H1 (cell line): ENCODE data around the gene IFNL3. TPM values are rescaled to one million over a fixed set of nuclear protein-coding genes. Genes with fewer than 3 reads are reported as not detected.
"Not testable (repeated sequence)": the region's sequence is repeated elsewhere in the genome, so short reads cannot be mapped to it uniquely, and the experiment has no call there.

Experiments
- CTCF ChIA-PET: fragments of 300-600 bp; sonication (Branson Sonifier 250); formaldehyde crosslinking; loops from one replicate; lab custom pipeline; 2021; ENCODE audit not compliant: partially characterized antibody; lab: Charles Lee
- POLR2A ChIA-PET: fragments of 300-600 bp; sonication (Branson Sonifier 250); formaldehyde crosslinking; loops from one replicate; lab custom pipeline; 2021; ENCODE audit warnings: inconsistent platforms; ENCODE audit not compliant: partially characterized antibody; lab: Charles Lee
- DNase-seq, 2 experiments: peaks; one replicate each; pipeline versions ENCODE4 v3.0.0 to v3.0.0-alpha.2; 2010 to 2022; ENCODE audit warnings: low spot score in 2 of 2, low read depth in 1 of 2, mixed read lengths in 1 of 2
- FAIRE-seq: peaks from 2 replicates; lab custom pipeline; 2011; peaks lifted over from hg19 to GRCh38; lab: Jason Lieb, UNC
- H2AFZ ChIP-seq: 2 replicates; pipeline ENCODE4 v1.8.1; 2012; ENCODE audit warnings: low read length, inconsistent platforms
- H2AK5ac ChIP-seq: 2 replicates; pipeline ENCODE4 v1.6.1; 2013; ENCODE audit warnings: low read depth, low read length
- H2BK120ac ChIP-seq: replicated peaks from 2 replicates; pipeline ENCODE3; 2013; ENCODE audit warnings: low read depth, low read length, inconsistent platforms
- H2BK12ac ChIP-seq: 2 replicates; pipeline ENCODE4 v1.6.1; 2013; ENCODE audit warnings: low read depth, low read length
- H2BK15ac ChIP-seq: 2 replicates; pipeline ENCODE4 v1.6.1; 2013; ENCODE audit warnings: low read length
- H2BK20ac ChIP-seq: 2 replicates; pipeline ENCODE4 v1.6.1; 2013; ENCODE audit warnings: low read length
- H2BK5ac ChIP-seq: 2 replicates; pipeline ENCODE4 v1.6.1; 2013; ENCODE audit warnings: low read depth, low read length
- H3K14ac ChIP-seq: 2 replicates; pipeline ENCODE4 v1.6.1; 2013; ENCODE audit warnings: inconsistent platforms; ENCODE audit not compliant: insufficient read length
- H3K18ac ChIP-seq: 2 replicates; pipeline ENCODE4 v1.6.1; 2013; ENCODE audit warnings: low read length; ENCODE audit errors: extremely low read depth
- H3K23ac ChIP-seq: 2 replicates; pipeline ENCODE4 v1.6.1; 2013; ENCODE audit warnings: inconsistent platforms; ENCODE audit not compliant: insufficient read length
- H3K23me2 ChIP-seq: 2 replicates; pipeline ENCODE4 v1.6.1; 2013; ENCODE audit warnings: low read depth, low read length
- H3K27ac ChIP-seq: 2 replicates; pipeline ENCODE4 v1.6.1; 2011; ENCODE audit warnings: low read depth, low read length, inconsistent platforms
- H3K27me3 ChIP-seq, 4 experiments: replicated peaks in 1 of 4; 1 replicate in 1 of 4; 2 replicates in 3 of 4; pipeline versions ENCODE4 v1.6.1 to v1.8.1; 2011 to 2013; ENCODE audit warnings: low read length in 3 of 4, mild to moderate bottlenecking in 3 of 4, inconsistent platforms in 2 of 4, mixed read lengths in 2 of 4, moderate library complexity in 1 of 4; ENCODE audit not compliant: control insufficient read depth in 3 of 4, insufficient read depth in 3 of 4; ENCODE audit errors: extremely low read depth in 1 of 4
- H3K36me3 ChIP-seq, 4 experiments: 2 replicates each; pipeline versions ENCODE4 v1.6.1 to v1.8.1; 2011 to 2013; ENCODE audit warnings: mild to moderate bottlenecking in 4 of 4, low read length in 3 of 4, moderate library complexity in 2 of 4, control low read depth in 1 of 4, inconsistent platforms in 1 of 4; ENCODE audit not compliant: insufficient read depth in 4 of 4, control insufficient read depth in 2 of 4
- H3K4ac ChIP-seq: replicated peaks from 2 replicates; pipeline ENCODE3; 2013; ENCODE audit warnings: low read length, low read depth, mixed read lengths, inconsistent platforms; ENCODE audit not compliant: insufficient read length
- H3K4me1 ChIP-seq, 4 experiments: replicated peaks in 1 of 4; 1 replicate in 1 of 4; 2 replicates in 3 of 4; pipeline versions ENCODE4 v1.6.1 to v1.8.1; 2011 to 2013; ENCODE audit warnings: low read length in 3 of 4, inconsistent platforms in 2 of 4, mixed read lengths in 1 of 4; ENCODE audit not compliant: insufficient read depth in 4 of 4, control insufficient read depth in 3 of 4
- H3K4me2 ChIP-seq, 2 experiments: 2 replicates each; pipeline versions ENCODE4 v1.6.1 to v1.8.1; 2011 to 2013; ENCODE audit warnings: low read depth in 2 of 2, low read length in 2 of 2, control low read depth in 1 of 2, inconsistent platforms in 1 of 2, mild to moderate bottlenecking in 1 of 2; ENCODE audit not compliant: insufficient read depth in 1 of 2
- H3K4me3 ChIP-seq, 4 experiments: fragments of 200-600, 300-600 bp in 1 of 4; sonication (generic), shearing (Covaris generic), sonication (Bioruptor Twin) in 1 of 4; 2 replicates each; pipeline versions ENCODE4 v1.5.1 to v1.8.1; 2011 to 2016; ENCODE audit warnings: low read length in 4 of 4, low read depth in 3 of 4, control low read depth in 2 of 4, inconsistent platforms in 2 of 4, mild to moderate bottlenecking in 2 of 4, mixed read lengths in 1 of 4, moderate library complexity in 1 of 4; ENCODE audit not compliant: insufficient read depth in 2 of 4; ENCODE audit errors: extremely low read depth in 1 of 4
- H3K56ac ChIP-seq: replicated peaks from 2 replicates; pipeline ENCODE3; 2013; ENCODE audit warnings: low read depth, mild to moderate bottlenecking, mixed read lengths, low read length, inconsistent platforms; ENCODE audit not compliant: insufficient read length
- H3K79me1 ChIP-seq: 2 replicates; pipeline ENCODE4 v1.6.1; 2013; ENCODE audit warnings: low read depth, low read length, control low read depth
- H3K79me2 ChIP-seq, 2 experiments: 2 replicates each; pipeline versions ENCODE4 v1.6.1 to v1.8.1; 2012 to 2013; ENCODE audit warnings: low read length in 2 of 2, mild to moderate bottlenecking in 2 of 2, inconsistent platforms in 1 of 2; ENCODE audit not compliant: insufficient read depth in 2 of 2, control insufficient read depth in 1 of 2
- H3K9ac ChIP-seq, 4 experiments: replicated peaks in 1 of 4; 1 replicate in 1 of 4; 2 replicates in 3 of 4; pipeline versions ENCODE4 v1.6.1 to v1.8.1; 2011 to 2013; ENCODE audit warnings: low read depth in 3 of 4, low read length in 3 of 4, control low read depth in 2 of 4, mild to moderate bottlenecking in 2 of 4, moderate library complexity in 2 of 4, inconsistent platforms in 1 of 4; ENCODE audit errors: extremely low read depth in 1 of 4
- H3K9me3 ChIP-seq, 2 experiments: 2 replicates each; pipeline versions ENCODE4 v1.6.1 to v1.8.1; 2012 to 2013; ENCODE audit warnings: mild to moderate bottlenecking in 2 of 2, moderate library complexity in 2 of 2, control low read depth in 1 of 2, inconsistent platforms in 1 of 2, low read depth in 1 of 2, low read length in 1 of 2, mixed read lengths in 1 of 2; ENCODE audit not compliant: insufficient read depth in 2 of 2
- H4K20me1 ChIP-seq, 2 experiments: replicated peaks in 1 of 2; 2 replicates each; pipeline versions ENCODE3 to v1.8.1; 2011 to 2013; ENCODE audit warnings: inconsistent platforms in 2 of 2, low read length in 2 of 2, mild to moderate bottlenecking in 1 of 2; ENCODE audit not compliant: insufficient read depth in 2 of 2, control insufficient read depth in 1 of 2
- H4K5ac ChIP-seq: 2 replicates; pipeline ENCODE4 v1.6.1; 2013; ENCODE audit warnings: low read length, low read depth, mixed read lengths, inconsistent platforms; ENCODE audit not compliant: insufficient read length
- H4K8ac ChIP-seq: 2 replicates; pipeline ENCODE4 v1.8.0; 2013; ENCODE audit warnings: mild to moderate bottlenecking, moderate library complexity, low read length, inconsistent platforms; ENCODE audit not compliant: insufficient read depth; ENCODE audit errors: extremely low read depth
- H4K91ac ChIP-seq: replicated peaks from 2 replicates; pipeline ENCODE3; 2013; ENCODE audit warnings: low read length, mixed read lengths, inconsistent platforms; ENCODE audit not compliant: insufficient read length
- WGBS, 2 experiments: shearing (Covaris generic) in 1 of 2; methylation state at CpG; one replicate each; pipeline versions ENCODE4 v1.1.6 to v1.1.7; 2013 to 2015; ENCODE audit warnings: low lambda C conversion rate in 2 of 2, mixed read lengths in 2 of 2, inconsistent platforms in 1 of 2, low coverage in 1 of 2, missing lambda C conversion rate in 1 of 2; ENCODE audit not compliant: insufficient replicate concordance in 2 of 2, insufficient coverage in 1 of 2, insufficient read length in 1 of 2; ENCODE audit errors: extremely low coverage in 1 of 2, missing lambda C conversion rate in 1 of 2; 5-methylcytosine and 5-hydroxymethylcytosine counted together
- polyA plus RNA-seq, 7 experiments: library from polyadenylated mRNA; depleted of rRNA in 3 of 7; stranded (reverse) in 5 of 7; unstranded in 2 of 7; fragments of >200 nt in 5 of 7; fragments of 200-250 nt in 2 of 7; gene quantifications; 1 replicate in 5 of 7; 2 replicates in 1 of 7; 4 replicates in 1 of 7; pipeline versions ENCODE4 v1.2.1 to v1.2.3, GENCODE V29; 2011 to 2013; ENCODE audit warnings: missing spikeins in 2 of 7, mixed read lengths in 2 of 7
- total RNA-seq: library from RNA; stranded (reverse); fragmentation: NEBNext Ultra II Directional; extraction: Animal tissue kit (Norgen Biotek cat#: 25700); gene quantifications from 2 replicates; pipeline ENCODE4 v1.2.1, GENCODE V29; 2021

Gene IFNL3
- total and polyA plus RNA-seq, 2 of the 8 experiments (the other 6 are each of a cell fraction or from before 2014, with no cell fraction given): 0.11 TPM; not detected in 1

DNA sequence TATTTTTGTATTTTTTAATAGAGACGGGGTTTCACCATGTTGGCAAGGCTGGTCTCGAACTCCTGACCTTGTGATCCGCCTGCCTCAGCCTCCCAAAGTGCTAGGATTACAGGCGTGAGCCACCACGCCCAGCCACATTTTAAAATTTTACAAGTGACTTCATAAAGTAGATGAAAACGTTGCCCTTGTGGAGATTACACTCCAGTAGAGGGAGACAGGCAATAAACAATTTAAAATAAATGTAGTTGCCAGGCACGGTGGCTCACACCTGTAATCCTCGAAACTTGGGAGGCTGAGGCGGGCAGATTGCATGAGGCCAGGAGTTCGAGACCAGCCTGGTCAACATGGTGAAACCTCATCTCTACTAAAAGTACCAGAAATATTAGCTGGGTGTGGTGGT is 25.7 kb downstream of the IFNL3 start:
- H4K5ac ChIP-seq, DNase-seq, H4K91ac ChIP-seq, H2BK12ac ChIP-seq, H2BK20ac ChIP-seq, FAIRE-seq, H3K36me3 ChIP-seq, H3K23me2 ChIP-seq, H3K18ac ChIP-seq, H2BK120ac ChIP-seq, H3K56ac ChIP-seq, H2BK15ac ChIP-seq, H2AK5ac ChIP-seq, H3K4ac ChIP-seq, H2BK5ac ChIP-seq, H3K23ac ChIP-seq, H3K4me3 ChIP-seq, POLR2A ChIA-PET, H4K8ac ChIP-seq, H3K4me2 ChIP-seq, H3K14ac ChIP-seq, H3K27ac ChIP-seq, H4K20me1 ChIP-seq, H3K9me3 ChIP-seq, H3K79me1 ChIP-seq, H3K79me2 ChIP-seq, H3K9ac ChIP-seq, H3K4me1 ChIP-seq, H2AFZ ChIP-seq, H3K27me3 ChIP-seq: not testable (repeated sequence)
- WGBS, 2 experiments: 76% methylated on average over 10 of the region's 10 CpGs; no CpG with 5 or more reads in 1 of the 2 experiments
- CTCF ChIA-PET: interaction anchor here (1.0 to 1.3 kb wide), 3 partner anchors 37 to 109 kb away, joined by 3 to 6 read pairs (median 4); no protein-coding TSS in a partner anchor
